HepG2 (cell line): ENCODE data around the gene PSKH1. TPM values are rescaled to one million over a fixed set of nuclear protein-coding genes. Genes with fewer than 3 reads are reported as not detected.

Experiments used
- ATAC-seq: fragments of 200-7000 bp; cut with Tn5 transposase; 3 replicates; pipeline ENCODE4 v1.9.1; 2020; ENCODE audit warnings: mild to moderate bottlenecking, moderate library complexity
- BruUV-seq: library from RNA; stranded (reverse); fragments of 400-500 nt; replicated peaks from 2 replicates; lab custom pipeline; 2021; lab: Mats Ljungman, UMichigan
- CTCF ChIA-PET: fragments of 300-600 bp; formaldehyde crosslinking; extraction: SDS; loops from one replicate; lab custom pipeline; 2021; ENCODE audit warnings: low total read pairs, inconsistent platforms, low intra/inter-chr PET ratio; lab: Yijun Ruan, JAX
- POLR2A ChIA-PET: fragments of 350-600 bp; sonication (Branson Sonifier 250); formaldehyde crosslinking; loops from one replicate; lab custom pipeline; 2020; ENCODE audit warnings: antibody characterized with exemption, inconsistent platforms; lab: Yijun Ruan, JAX
- DNase-seq: peaks from one replicate; pipeline ENCODE4 v3.0.0-alpha.2; 2015; ENCODE audit warnings: low spot score
- FAIRE-seq: peaks from 3 replicates; lab custom pipeline; 2011; peaks lifted over from hg19 to GRCh38; lab: Jason Lieb, UNC
- H2AFZ ChIP-seq: one replicate; pipeline ENCODE4 v1.6.1; 2011; ENCODE audit warnings: low read length, inconsistent platforms
- H3K27ac ChIP-seq: fragments of 300-600 bp; 3 replicates; pipeline ENCODE4 v1.8.0; 2011; ENCODE audit warnings: mixed run types, mild to moderate bottlenecking, mixed read lengths, low read length, inconsistent platforms; ENCODE audit not compliant: insufficient read depth; ENCODE audit errors: extremely low read length
- H3K27me3 ChIP-seq, 2 experiments: fragments of 200-600 bp in 1 of 2; 2 replicates in 1 of 2; 3 replicates in 1 of 2; pipeline versions ENCODE4 v1.6.0 to v1.8.0; 2011; ENCODE audit warnings: low read length in 2 of 2, mild to moderate bottlenecking in 2 of 2, moderate library complexity in 2 of 2, inconsistent platforms in 1 of 2; ENCODE audit not compliant: insufficient read depth in 2 of 2, control insufficient read depth in 1 of 2
- H3K36me3 ChIP-seq, 2 experiments: fragments of 200-600 bp in 1 of 2; replicated peaks in 1 of 2; 2 replicates in 1 of 2; 3 replicates in 1 of 2; pipeline versions ENCODE4 v1.5.1 to v1.8.0; 2011; ENCODE audit warnings: low read length in 2 of 2, inconsistent platforms in 1 of 2; ENCODE audit not compliant: insufficient read depth in 2 of 2, control insufficient read depth in 1 of 2
- H3K4me1 ChIP-seq: 2 replicates; pipeline ENCODE4 v1.5.1; 2012; ENCODE audit warnings: low read length, inconsistent platforms; ENCODE audit not compliant: insufficient read depth
- H3K4me2 ChIP-seq: 2 replicates; pipeline ENCODE4 v1.6.0; 2011; ENCODE audit warnings: low read depth, low read length, inconsistent platforms
- H3K4me3 ChIP-seq, 3 experiments: fragments of 200-600 bp in 1 of 3; sonication (generic), shearing (Covaris generic) in 1 of 3; replicated peaks in 1 of 3; 2 replicates each; pipeline ENCODE4 v1.5.1; 2011 to 2016; ENCODE audit warnings: low read length in 3 of 3, inconsistent platforms in 2 of 3, low read depth in 2 of 3, mild to moderate bottlenecking in 2 of 3, control low read depth in 1 of 3, mixed read lengths in 1 of 3; ENCODE audit not compliant: insufficient read depth in 1 of 3
- H3K79me2 ChIP-seq: one replicate; pipeline ENCODE4 v1.6.1; 2011; ENCODE audit warnings: low read length, inconsistent platforms; ENCODE audit not compliant: insufficient read depth
- H3K9ac ChIP-seq: 2 replicates; pipeline ENCODE4 v1.6.0; 2011; ENCODE audit warnings: mild to moderate bottlenecking, low read depth, low read length, inconsistent platforms; ENCODE audit not compliant: insufficient read depth
- H3K9me3 ChIP-seq: 2 replicates; pipeline ENCODE4 v1.5.1; 2012; ENCODE audit warnings: mild to moderate bottlenecking, low read length
- H4K20me1 ChIP-seq: 2 replicates; pipeline ENCODE4 v1.6.0; 2011; ENCODE audit warnings: inconsistent platforms, mild to moderate bottlenecking, low read length, moderate library complexity; ENCODE audit not compliant: insufficient read depth
- AGO2 ChIP-seq: fragments of 200-400 bp; formaldehyde crosslinking; optimal IDR thresholded peaks from 2 replicates; pipeline ENCODE3; 2017; ENCODE audit warnings: mild to moderate bottlenecking, low read depth, low read length, moderate library complexity
- BCL3 ChIP-seq: sonication (generic); formaldehyde crosslinking; IDR thresholded peaks from 2 replicates; pipeline ENCODE4 v1.5.1; 2020; ENCODE audit warnings: mild to moderate bottlenecking, missing genetic modification reagents, moderate library complexity
- CHCHD3 ChIP-seq: sonication (generic); formaldehyde crosslinking; IDR thresholded peaks from 2 replicates; pipeline ENCODE4 v1.8.0; 2022; ENCODE audit warnings: mild to moderate bottlenecking, missing genetic modification reagents, moderate library complexity
- DMTF1 ChIP-seq: sonication (generic); formaldehyde crosslinking; IDR thresholded peaks from 2 replicates; pipeline ENCODE4 v1.4.0; 2020; ENCODE audit warnings: mild to moderate bottlenecking, missing genetic modification reagents
- FOXA1 ChIP-seq, 2 experiments: fragments of 450-650 bp in 1 of 2; sonication (generic) in 1 of 2; formaldehyde crosslinking in 1 of 2; IDR thresholded peaks; 2 replicates each; pipeline versions ENCODE4 v1.4.0 to v1.6.1; 2016 to 2020; ENCODE audit warnings: missing genetic modification reagents in 1 of 2
- FOXP4 ChIP-seq: sonication (generic); formaldehyde crosslinking; IDR thresholded peaks from 2 replicates; pipeline ENCODE4 v1.4.0; 2020; ENCODE audit warnings: missing genetic modification reagents
- HNRNPK ChIP-seq: fragments of 200-400 bp; formaldehyde crosslinking; IDR thresholded peaks from 2 replicates; pipeline ENCODE4 v1.6.1; 2018; ENCODE audit warnings: low read length, low read depth, moderate library complexity, mild to moderate bottlenecking; ENCODE audit not compliant: poor library complexity, severe bottlenecking
- HOXA3 ChIP-seq: sonication (generic); formaldehyde crosslinking; IDR thresholded peaks from 2 replicates; pipeline ENCODE4 v1.5.0; 2020; ENCODE audit warnings: missing genetic modification reagents
- KDM1A ChIP-seq: IDR thresholded peaks from 2 replicates; pipeline ENCODE4 v1.6.1; 2016; ENCODE audit warnings: missing compliant biosample characterization
- MAFG ChIP-seq: sonication (generic); formaldehyde crosslinking; IDR thresholded peaks from 2 replicates; pipeline ENCODE4 v1.5.1; 2020; ENCODE audit warnings: mild to moderate bottlenecking, missing genetic modification reagents
- MTA1 ChIP-seq: sonication (generic); formaldehyde crosslinking; IDR thresholded peaks from 2 replicates; pipeline ENCODE4 v1.4.0; 2020; ENCODE audit warnings: missing genetic modification reagents, mild to moderate bottlenecking, borderline replicate concordance
- POLR2AphosphoS2 ChIP-seq: IDR thresholded peaks from 2 replicates; pipeline ENCODE4 v1.6.1; 2011; ENCODE audit warnings: low read depth, low read length, improper control_type of control experiment
- RFXAP ChIP-seq: sonication (generic); formaldehyde crosslinking; IDR thresholded peaks from 2 replicates; pipeline ENCODE4 v1.4.0; 2020; ENCODE audit warnings: missing genetic modification reagents, borderline replicate concordance
- TBL1XR1 ChIP-seq: fragments of 150-350 bp; IDR thresholded peaks from 2 replicates; pipeline ENCODE4 v1.6.1; 2014; ENCODE audit warnings: borderline replicate concordance, low read length; ENCODE audit not compliant: partially characterized antibody
- ZNF672 ChIP-seq: sonication (generic); formaldehyde crosslinking; IDR thresholded peaks from 2 replicates; pipeline ENCODE4 v1.8.1; 2022; ENCODE audit warnings: missing genetic modification reagents
- ZNF709 ChIP-seq: sonication (generic); formaldehyde crosslinking; IDR thresholded peaks from 2 replicates; pipeline ENCODE4 v1.5.0; 2020; ENCODE audit warnings: mild to moderate bottlenecking, missing genetic modification reagents
- ZNF724P ChIP-seq: sonication (generic); formaldehyde crosslinking; IDR thresholded peaks from 2 replicates; pipeline ENCODE4 v1.8.0; 2022; ENCODE audit warnings: missing genetic modification reagents, borderline replicate concordance
- ZNF749 ChIP-seq: sonication (generic); formaldehyde crosslinking; IDR thresholded peaks from 2 replicates; pipeline ENCODE4 v1.8.0; 2022; ENCODE audit warnings: mild to moderate bottlenecking, missing genetic modification reagents, moderate library complexity, borderline replicate concordance
- ZNF761 ChIP-seq: sonication (generic); formaldehyde crosslinking; conservative IDR thresholded peaks from 2 replicates; pipeline ENCODE4 v1.4.0; 2020; ENCODE audit warnings: mild to moderate bottlenecking, missing genetic modification reagents
- WGBS: methylation state at CpG from one replicate; pipeline ENCODE4 v1.1.6; 2017; ENCODE audit warnings: low lambda C conversion rate; 5-methylcytosine and 5-hydroxymethylcytosine counted together
- in situ Hi-C: cut with HindIII; loops from 2 replicates; pipeline ENCODE4 v1.10.0; 2017; ENCODE audit warnings: low pct_unique_long_range_greater_than_20kb; ENCODE audit not compliant: extremely low pct_ligation_motif_present
- intact Hi-C: fragments of 100-400 bp; cut with micrococcal nuclease; formaldehyde crosslinking; loops from one replicate; pipeline ENCODE4 v1.10.0; 2022; ENCODE audit not compliant: unreplicated experiment
- polyA plus RNA-seq, 8 experiments: library from polyadenylated mRNA; depleted of rRNA in 3 of 8; stranded (reverse) in 7 of 8; unstranded in 1 of 8; fragments of >200 nt; fragmentation: Illumina TruSeq in 4 of 8; extraction: Trizol in 4 of 8; gene quantifications; 2 replicates each; pipeline versions ENCODE4 v1.2.1 to v1.2.3, GENCODE V29; 2011 to 2016; ENCODE audit warnings: low read depth in 4 of 8, missing spikeins in 1 of 8, mixed read lengths in 1 of 8; ENCODE audit not compliant: insufficient read depth in 1 of 8
- total RNA-seq, 5 experiments: library from RNA; depleted of rRNA; stranded (reverse); fragments of >200 nt; fragmentation: Illumina TruSeq; extraction: Trizol; gene quantifications; 2 replicates each; pipeline ENCODE4 v1.2.3, GENCODE V29; 2016; ENCODE audit warnings: low read depth in 1 of 5

The PSKH1 gene
- total and polyA plus RNA-seq, 2 of the 13 experiments (the other 11 are each of a cell fraction or from before 2014, with no cell fraction given): 8.4 to 19.1 TPM

- H3K9ac ChIP-seq: no peak overlapping the region
- no peak; the same call in 2 of the 3 replicates for ATAC-seq
- no peaks in the 10 kb centered on the region for H3K27me3 ChIP-seq
- no peaks in the 10 kb centered on the region; the same call in 1 of the 2 replicates for H4K20me1 ChIP-seq
- CTCF ChIA-PET: no interaction called here
- H3K4me3 ChIP-seq: no peak overlapping the region
- POLR2A ChIA-PET: interaction anchor here (0.6 kb wide), 1 partner anchor 93 kb away, joined by 3 read pairs; no protein-coding TSS in a partner anchor
- H3K36me3 ChIP-seq: peaks cover 10 to 29% of the 10 kb centered on the region in 2 experiments
- no peak overlapping the region for H3K4me2 ChIP-seq
- in situ Hi-C loops (no loop called here), intact Hi-C loops (no loop called here)
- WGBS: 98% methylated on average over 21 of the region's 36 CpGs
- TSS peak; percentile 44 for BruUV-seq
- DNase-seq: no peak
- H3K4me1 ChIP-seq: peaks cover 13% of the 10 kb centered on the region
- no peak overlapping the region for H2AFZ ChIP-seq
- no peak overlapping the region for H3K27ac ChIP-seq
- H3K79me2 ChIP-seq: no peaks in the 10 kb centered on the region
- no peaks in the 10 kb centered on the region for H3K9me3 ChIP-seq
- FAIRE-seq: no peak
- TF ChIP-seq ZNF761: no peak
- TF ChIP-seq AGO2: peak; percentile 59
- no peak for TF ChIP-seq DMTF1 (CRISPR knock-in tag)
- TF ChIP-seq TBL1XR1: no peak
- TF ChIP-seq CHCHD3 (CRISPR knock-in tag): peak; percentile 38; the same call in 1 of the 2 replicates
- TF ChIP-seq BCL3 (CRISPR knock-in tag): no peak
- TF ChIP-seq RFXAP (CRISPR knock-in tag): no peak
- no peak for TF ChIP-seq MAFG
- TF ChIP-seq ZNF672 (CRISPR knock-in tag): 0 out of 2 replicates have a peak, but pooled peaks have one; percentile 23
- no peak for TF ChIP-seq ZNF724P (CRISPR knock-in tag)
- TF ChIP-seq FOXP4 (CRISPR knock-in tag): no peak
- no peak for TF ChIP-seq FOXA1 (IDR thresholded peaks at IDR 0.05)
- no peak for TF ChIP-seq FOXA1 (CRISPR knock-in tag; IDR thresholded peaks at IDR 0.05)
- TF ChIP-seq HOXA3 (CRISPR knock-in tag): 0 out of 2 replicates have a peak, but pooled peaks have one; percentile 8
- TF ChIP-seq MTA1: peak; percentile 46; the same call in 1 of the 2 replicates
- no peak for TF ChIP-seq ZNF749 (CRISPR knock-in tag)
- TF ChIP-seq HNRNPK: no peak
- TF ChIP-seq POLR2AphosphoS2: no peak
- no peak for TF ChIP-seq KDM1A (CRISPR knock-in tag)
- TF ChIP-seq ZNF709 (CRISPR knock-in tag): no peak
Observed at GRCh38 chr16:67909056-67909742, 16.1 kb downstream of the PSKH1 start.
